ENCODE results near the gene COA7.

DNA sequence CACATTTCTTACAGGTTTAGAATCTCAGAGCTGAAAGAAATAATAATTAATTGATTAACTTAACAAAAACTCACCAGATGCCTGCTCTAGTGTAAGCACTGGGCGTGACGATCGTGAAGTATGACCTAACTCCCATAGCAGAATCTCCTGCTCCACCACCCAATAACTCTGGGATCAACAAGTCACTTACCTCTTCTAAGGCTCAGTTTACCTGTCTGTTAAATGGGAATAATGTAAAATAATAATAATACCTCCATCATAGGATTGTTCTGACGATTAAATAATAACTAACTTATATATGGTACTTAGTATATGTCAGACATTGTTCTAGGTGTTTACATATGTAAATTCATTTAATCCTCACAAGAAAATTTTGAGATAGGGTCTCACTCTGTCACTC lies 24.6 kb downstream of the COA7 start:
- TF ChIP-seq, protein P1, sequence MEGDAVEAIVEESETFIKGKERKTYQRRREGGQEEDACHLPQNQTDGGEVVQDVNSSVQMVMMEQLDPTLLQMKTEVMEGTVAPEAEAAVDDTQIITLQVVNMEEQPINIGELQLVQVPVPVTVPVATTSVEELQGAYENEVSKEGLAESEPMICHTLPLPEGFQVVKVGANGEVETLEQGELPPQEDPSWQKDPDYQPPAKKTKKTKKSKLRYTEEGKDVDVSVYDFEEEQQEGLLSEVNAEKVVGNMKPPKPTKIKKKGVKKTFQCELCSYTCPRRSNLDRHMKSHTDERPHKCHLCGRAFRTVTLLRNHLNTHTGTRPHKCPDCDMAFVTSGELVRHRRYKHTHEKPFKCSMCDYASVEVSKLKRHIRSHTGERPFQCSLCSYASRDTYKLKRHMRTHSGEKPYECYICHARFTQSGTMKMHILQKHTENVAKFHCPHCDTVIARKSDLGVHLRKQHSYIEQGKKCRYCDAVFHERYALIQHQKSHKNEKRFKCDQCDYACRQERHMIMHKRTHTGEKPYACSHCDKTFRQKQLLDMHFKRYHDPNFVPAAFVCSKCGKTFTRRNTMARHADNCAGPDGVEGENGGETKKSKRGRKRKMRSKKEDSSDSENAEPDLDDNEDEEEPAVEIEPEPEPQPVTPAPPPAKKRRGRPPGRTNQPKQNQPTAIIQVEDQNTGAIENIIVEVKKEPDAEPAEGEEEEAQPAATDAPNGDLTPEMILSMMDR (IDR thresholded peaks at IDR 0.05), result no peak
- TF ChIP-seq EZH2 (IDR thresholded peaks at IDR 0.05), result no peak
- no peak for TF ChIP-seq EZH2phosphoT487 (IDR thresholded peaks at IDR 0.05)

Data from neural progenitor cell (in vitro differentiated cells).